Naive thymus-derived CD8-positive, alpha-beta T cell (primary cell): ENCODE data around the gene MRPL3. TPM values are rescaled to one million over a fixed set of nuclear protein-coding genes. Genes with fewer than 3 reads are reported as not detected.

Source experiments
- ATAC-seq, 2 donors: fragments of 150-1000 bp; cut with Tn5 transposase in 1 of 2; sonication (Bioruptor Pico), chemical (Tn5 transposase) in 1 of 2; 1 replicate in 1 of 2; 2 replicates in 1 of 2; pipeline ENCODE4 v1.10.0; 2021; ENCODE audit warnings: mild to moderate bottlenecking in 2 of 2, moderate library complexity in 2 of 2
- POLR2A ChIA-PET: fragments of 350-600 bp; sonication (Branson Sonifier 250); formaldehyde crosslinking; loops from one replicate; lab custom pipeline; 2021; ENCODE audit warnings: antibody characterized with exemption; lab: Charles Lee
- DNase-seq, 10 donors: peaks; one replicate each; pipeline versions ENCODE4 v3.0.0 to v3.0.0-alpha.2; 2020 to 2022
- H3K27ac Mint-ChIP-seq, 10 donors: one replicate each; pipeline ENCODE4 v1.8.0; 2020 to 2022; ENCODE audit warnings: mild to moderate bottlenecking in 10 of 10, mixed read lengths in 10 of 10, moderate library complexity in 4 of 10, inconsistent platforms in 1 of 10
- H3K27me3 Mint-ChIP-seq, 5 donors: one replicate each; pipeline ENCODE4 v1.8.0; 2021 to 2022; ENCODE audit warnings: mixed read lengths in 5 of 5
- H3K36me3 Mint-ChIP-seq, 3 donors: one replicate each; pipeline ENCODE4 v1.8.0; 2020 to 2022; ENCODE audit warnings: mixed read lengths in 3 of 3, mild to moderate bottlenecking in 2 of 3, inconsistent platforms in 1 of 3
- H3K4me1 Mint-ChIP-seq, 4 donors: one replicate each; pipeline ENCODE4 v1.8.0; 2021 to 2022; ENCODE audit warnings: mixed read lengths in 4 of 4
- H3K4me3 Mint-ChIP-seq, 10 donors: one replicate each; pipeline ENCODE4 v1.8.0; 2020 to 2022; ENCODE audit warnings: mild to moderate bottlenecking in 10 of 10, mixed read lengths in 10 of 10, moderate library complexity in 6 of 10, inconsistent platforms in 1 of 10
- H3K9me3 Mint-ChIP-seq, 9 donors: one replicate each; pipeline ENCODE4 v1.8.0; 2020 to 2022; ENCODE audit warnings: mixed read lengths in 9 of 9, mild to moderate bottlenecking in 3 of 9, inconsistent platforms in 1 of 9, moderate library complexity in 1 of 9
- polyA plus RNA-seq, 3 donors: library from polyadenylated mRNA; unstranded; fragments of 300-500 nt; fragmentation: Illumina TruSeq; gene quantifications; one replicate each; pipeline ENCODE4 v1.2.3, GENCODE V29; 2021
- total RNA-seq, 8 experiments: library from RNA in 2 of 8; stranded (reverse) in 2 of 8; gene quantifications; one replicate each; pipeline ENCODE4 v1.2.3 and lab custom pipeline; 2021 to 2026

Gene MRPL3
- total and polyA plus RNA-seq, 5 experiments from 2014 or later: 59.8 to 87.7 (median 76.3) TPM

DNA sequence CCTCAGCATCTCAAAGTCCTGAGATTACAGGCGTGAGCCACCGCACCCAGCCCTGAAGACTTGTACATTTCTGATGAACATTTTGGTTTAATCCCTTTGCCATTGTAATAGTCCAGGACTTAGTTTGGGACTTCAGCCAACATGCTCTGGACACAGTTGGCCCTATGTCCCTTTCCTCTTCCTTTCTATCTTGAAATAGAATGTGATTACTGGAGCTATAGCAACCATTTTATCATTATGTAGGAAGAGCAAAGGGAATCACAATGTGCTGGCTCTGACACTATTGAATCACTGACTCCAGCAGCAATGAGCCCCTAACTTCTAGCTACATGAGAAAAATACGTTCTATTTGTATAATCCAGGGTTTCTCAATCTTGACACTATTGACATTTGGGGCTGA, 34.8 kb upstream of the MRPL3 start:
- no peaks in the 10 kb centered on the region for H3K4me1 Mint-ChIP-seq
- H3K36me3 Mint-ChIP-seq: peaks cover 0 to under 1% (median 0%) of the 10 kb centered on the region in 3 donors
- POLR2A ChIA-PET: no interaction called here
- H3K27me3 Mint-ChIP-seq: peaks cover 8 to 73% (median 29%) of the 10 kb centered on the region in 5 donors
- H3K27ac Mint-ChIP-seq: no peak overlapping the region
- peaks cover 0 to 3% (median 0%) of the 10 kb centered on the region in 9 donors for H3K9me3 Mint-ChIP-seq
- DNase-seq (no peak), ATAC-seq (no peak)
- no peak overlapping the region for H3K4me3 Mint-ChIP-seq

DNA sequence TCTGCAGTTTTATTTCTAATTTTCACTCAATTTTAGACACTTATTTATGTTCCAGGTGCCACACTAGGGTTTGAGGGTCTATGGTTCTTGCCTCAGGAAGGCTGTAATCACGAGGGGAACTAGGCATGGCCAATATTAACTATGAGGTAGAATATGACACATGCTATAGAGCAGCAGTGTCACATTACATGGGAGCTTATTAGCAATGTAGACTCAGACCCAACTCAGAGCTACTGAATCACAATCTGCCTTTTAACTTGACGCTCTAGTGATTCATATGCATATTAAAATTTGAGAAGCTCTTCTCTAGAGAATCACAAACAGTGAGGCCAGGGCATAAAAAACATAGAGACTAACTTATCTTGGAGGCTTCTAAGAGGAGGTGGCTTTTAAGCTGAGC, 32.8 kb upstream of the MRPL3 start:
- Mint-ChIP-seq H3K36me3 (peaks cover 0 to 6% (median 0%) of the 10 kb centered on the region in 3 donors), H3K27me3 (peaks cover 15 to 78% (median 27%) of the 10 kb centered on the region in 5 donors), H3K27ac (no peak overlapping the region), H3K4me3 (no peak overlapping the region), H3K9me3 (peaks cover 0 to 8% (median 0%) of the 10 kb centered on the region in 9 donors), H3K4me1 (no peaks in the 10 kb centered on the region)
- DNase-seq (no peak), ATAC-seq (no peak)
- POLR2A ChIA-PET: no interaction called here

DNA sequence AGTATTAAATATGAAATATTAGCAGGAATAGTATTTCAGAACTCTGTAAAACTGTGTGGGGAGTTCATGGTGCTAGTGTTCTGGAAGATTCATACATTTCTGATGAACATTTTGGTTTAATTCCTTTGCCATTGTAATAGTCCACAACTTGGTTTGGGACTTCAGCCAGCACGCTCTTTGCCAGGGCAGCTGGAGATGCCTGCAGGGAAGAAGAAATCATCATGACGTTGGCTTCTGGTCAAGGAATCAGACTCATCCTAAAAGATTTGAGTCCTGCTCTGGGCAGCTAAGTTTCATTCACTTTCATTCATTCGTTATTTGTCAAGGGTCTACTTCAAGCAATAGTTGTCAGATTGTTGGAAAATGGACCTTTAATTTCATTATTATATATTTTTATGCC, 32.4 kb upstream of the MRPL3 start:
- peaks cover 0 to 8% (median 0%) of the 10 kb centered on the region in 9 donors for H3K9me3 Mint-ChIP-seq
- no peak overlapping the region for H3K4me3 Mint-ChIP-seq
- POLR2A ChIA-PET: no interaction called here
- ATAC-seq (no peak), DNase-seq (no peak)
- no peaks in the 10 kb centered on the region for H3K4me1 Mint-ChIP-seq
- H3K36me3 Mint-ChIP-seq: peaks cover 0 to 6% (median 0%) of the 10 kb centered on the region in 3 donors
- no peak overlapping the region for H3K27ac Mint-ChIP-seq
- H3K27me3 Mint-ChIP-seq: peaks cover 15 to 73% (median 23%) of the 10 kb centered on the region in 5 donors

DNA sequence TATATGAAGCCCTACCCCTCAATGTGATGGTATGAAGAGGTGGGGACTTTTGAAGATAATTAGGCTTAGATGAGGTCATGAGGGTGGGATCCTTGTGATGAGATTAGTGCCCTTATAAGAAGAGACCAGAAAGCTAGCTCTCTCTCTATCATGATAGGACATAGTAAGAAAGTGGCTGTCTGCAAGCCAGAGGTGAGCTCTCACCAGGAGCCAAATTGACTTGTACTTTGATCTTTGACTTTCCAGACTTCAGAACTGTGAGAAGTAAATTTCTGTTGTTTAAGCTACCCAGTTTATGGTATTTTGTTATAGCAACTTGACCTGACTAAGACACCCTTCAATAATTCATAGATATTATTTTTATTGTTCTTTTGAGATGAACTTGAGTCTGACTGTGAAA, 29.9 kb upstream of the MRPL3 start:
- Mint-ChIP-seq H3K27me3 (peaks cover 12 to 74% (median 28%) of the 10 kb centered on the region in 5 donors), H3K4me1 (no peaks in the 10 kb centered on the region), H3K4me3 (no peak overlapping the region), H3K27ac (no peak overlapping the region), H3K9me3 (peaks cover 0 to 8% (median 0%) of the 10 kb centered on the region in 9 donors), H3K36me3 (peaks cover 0 to 10% (median 0%) of the 10 kb centered on the region in 3 donors)
- no peak for DNase-seq
- ATAC-seq: no peak
- POLR2A ChIA-PET: no interaction called here

DNA sequence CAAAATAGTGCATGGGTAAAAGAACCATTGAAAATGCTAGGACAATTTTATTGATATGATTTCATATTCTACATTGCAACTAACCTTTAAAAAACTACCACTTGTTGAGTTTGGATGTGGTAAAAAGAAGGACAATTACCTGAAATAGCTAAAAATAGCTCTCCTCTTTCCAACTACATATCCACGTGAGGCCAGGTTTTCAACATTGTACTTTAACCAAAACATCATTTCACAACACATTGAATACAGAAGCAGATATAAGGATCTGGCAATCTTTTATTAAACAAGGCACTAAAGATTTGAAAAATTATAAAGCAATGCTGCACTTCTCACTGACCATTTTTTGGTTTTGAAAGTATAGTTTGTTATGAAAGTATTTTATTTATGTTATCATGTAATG, 28.1 kb upstream of the MRPL3 start:
- no peak overlapping the region for H3K27ac Mint-ChIP-seq
- H3K9me3 Mint-ChIP-seq: peaks cover 0 to 8% (median 0%) of the 10 kb centered on the region in 9 donors
- H3K4me1 Mint-ChIP-seq: peaks cover 0 to 2% (median under 1%) of the 10 kb centered on the region in 4 donors
- no peak for DNase-seq
- POLR2A ChIA-PET: no interaction called here
- H3K36me3 Mint-ChIP-seq: peaks cover 0 to 10% (median 0%) of the 10 kb centered on the region in 3 donors
- H3K4me3 Mint-ChIP-seq: no peak overlapping the region
- peaks cover 19 to 79% (median 33%) of the 10 kb centered on the region in 5 donors for H3K27me3 Mint-ChIP-seq
- no peak for ATAC-seq

DNA sequence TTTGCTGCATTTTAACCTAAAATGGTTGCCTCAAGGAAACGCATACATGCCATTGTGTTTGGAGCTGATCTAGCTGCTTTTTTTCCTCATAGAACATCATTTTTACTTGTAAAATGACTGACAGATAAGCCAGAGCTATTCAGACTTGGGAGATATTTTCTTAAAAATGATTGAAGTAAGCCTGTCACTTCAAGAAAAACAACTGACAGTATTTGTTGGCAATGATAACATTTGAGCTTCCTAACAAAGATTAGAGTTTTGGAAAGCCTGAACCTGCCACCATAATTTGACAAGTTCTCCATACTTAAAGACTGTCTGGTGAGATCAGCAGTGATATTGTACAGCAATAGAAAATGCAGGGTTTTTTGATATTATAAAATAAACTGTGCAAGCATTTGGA, 27.6 kb upstream of the MRPL3 start:
- POLR2A ChIA-PET: no interaction called here
- no peak for DNase-seq
- Mint-ChIP-seq H3K36me3 (peaks cover 0 to 10% (median 0%) of the 10 kb centered on the region in 3 donors), H3K27ac (no peak overlapping the region), H3K4me1 (peaks cover 0 to 2% (median under 1%) of the 10 kb centered on the region in 4 donors), H3K9me3 (peaks cover 0 to 8% (median 0%) of the 10 kb centered on the region in 9 donors), H3K4me3 (no peak overlapping the region), H3K27me3 (peaks cover 22 to 79% (median 35%) of the 10 kb centered on the region in 5 donors)
- ATAC-seq: no peak

DNA sequence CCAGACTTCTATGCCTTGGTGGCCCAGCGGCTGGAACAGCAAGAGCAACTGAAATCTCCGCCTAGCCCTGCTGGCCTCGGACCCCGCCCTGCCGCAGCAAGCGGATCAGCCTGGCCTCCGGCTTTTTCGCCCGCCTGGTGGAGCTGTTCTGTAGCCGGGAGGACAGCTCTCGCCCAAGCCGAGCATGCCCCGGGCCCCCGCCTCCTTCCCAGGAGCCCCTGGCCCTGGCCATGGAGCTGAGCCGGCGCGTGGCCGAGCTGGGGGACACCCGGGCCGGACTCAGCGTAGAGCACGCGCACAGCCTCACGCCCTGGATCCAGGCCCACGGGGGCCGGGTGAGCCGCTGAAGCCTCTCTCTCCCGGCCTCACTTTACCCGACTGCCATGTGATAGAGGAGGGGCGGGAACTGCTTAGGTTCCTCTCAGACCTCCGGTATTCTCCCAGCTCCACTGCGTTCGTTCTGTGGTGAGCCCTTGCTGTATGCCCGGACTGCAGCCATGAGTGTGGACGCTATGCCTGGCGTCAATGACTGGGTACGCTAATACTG, 24.1 kb upstream of the MRPL3 start:
- Mint-ChIP-seq H3K27me3 (peaks cover 22 to 50% (median 35%) of the 10 kb centered on the region in 5 donors), H3K4me3 (no peak overlapping the region), H3K27ac (no peak overlapping the region), H3K9me3 (no peaks in the 10 kb centered on the region), H3K4me1 (peaks cover 0 to 2% (median under 1%) of the 10 kb centered on the region in 4 donors), H3K36me3 (peaks cover 0 to 5% (median 0%) of the 10 kb centered on the region in 3 donors)
- ATAC-seq: no peak
- no peak for DNase-seq
- POLR2A ChIA-PET: no interaction called here

DNA sequence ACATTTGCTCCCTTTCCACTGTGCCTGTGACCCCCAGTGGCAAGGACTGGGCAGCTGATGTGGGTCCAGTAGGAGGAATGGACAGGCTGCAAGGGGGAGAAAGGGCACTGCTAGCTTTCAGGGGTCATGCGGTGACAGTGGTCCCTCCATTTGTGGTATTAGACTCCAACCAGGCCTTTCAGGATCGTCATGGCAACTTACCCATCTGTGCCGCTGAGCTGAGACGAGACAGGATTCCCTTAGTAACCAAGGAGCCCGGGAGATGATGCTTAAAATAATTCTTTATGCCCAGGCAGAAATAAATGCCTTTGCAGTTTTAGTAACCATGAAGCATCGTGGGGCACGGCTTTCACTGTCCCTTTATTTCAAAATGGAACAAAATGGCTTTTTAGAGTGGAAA, 15.9 kb upstream of the MRPL3 start:
- DNase-seq (no peak), ATAC-seq (no peak)
- H3K4me1 Mint-ChIP-seq: no peaks in the 10 kb centered on the region
- no peak overlapping the region for H3K4me3 Mint-ChIP-seq
- peaks cover 0 to 14% (median 3%) of the 10 kb centered on the region in 5 donors for H3K27me3 Mint-ChIP-seq
- H3K9me3 Mint-ChIP-seq: peaks cover 0 to 10% (median 3%) of the 10 kb centered on the region in 9 donors
- H3K36me3 Mint-ChIP-seq: peaks cover 0 to 5% (median 2%) of the 10 kb centered on the region in 3 donors
- H3K27ac Mint-ChIP-seq: no peak overlapping the region
- POLR2A ChIA-PET: no interaction called here

DNA sequence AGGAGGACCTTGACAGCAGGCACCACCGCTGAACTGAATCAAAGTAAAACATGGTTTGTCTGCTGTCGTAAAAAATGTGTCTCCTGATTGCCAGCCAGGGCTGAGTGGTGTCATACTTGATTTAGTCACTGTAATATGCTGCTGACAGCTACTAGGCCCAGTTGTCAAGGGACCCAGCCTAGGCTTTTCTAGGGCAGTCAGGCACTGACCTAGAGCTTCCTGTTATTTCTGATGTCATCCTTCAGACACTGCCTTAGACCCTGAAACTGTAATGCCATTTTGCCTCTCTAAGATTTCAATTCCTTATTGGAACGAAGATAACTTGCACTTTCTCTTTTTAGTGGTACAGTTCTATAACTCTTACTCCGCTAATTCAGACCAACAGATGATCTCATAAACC, 2.6 kb upstream of the MRPL3 start:
- Mint-ChIP-seq H3K27me3 (peaks cover 0 to 3% (median 2%) of the 10 kb centered on the region in 5 donors), H3K4me1 (peaks cover 19 to 41% (median 36%) of the 10 kb centered on the region in 4 donors), H3K36me3 (peaks cover 2 to 5% (median 5%) of the 10 kb centered on the region in 3 donors), H3K27ac (no peak overlapping the region), H3K9me3 (no peaks in the 10 kb centered on the region), H3K4me3 (no peak overlapping the region)
- ATAC-seq (no peak), DNase-seq (no peak)
- POLR2A ChIA-PET: interaction anchor here (0.7 kb wide), 1 partner anchor 122 kb away, joined by 3 read pairs; no protein-coding TSS in a partner anchor

DNA sequence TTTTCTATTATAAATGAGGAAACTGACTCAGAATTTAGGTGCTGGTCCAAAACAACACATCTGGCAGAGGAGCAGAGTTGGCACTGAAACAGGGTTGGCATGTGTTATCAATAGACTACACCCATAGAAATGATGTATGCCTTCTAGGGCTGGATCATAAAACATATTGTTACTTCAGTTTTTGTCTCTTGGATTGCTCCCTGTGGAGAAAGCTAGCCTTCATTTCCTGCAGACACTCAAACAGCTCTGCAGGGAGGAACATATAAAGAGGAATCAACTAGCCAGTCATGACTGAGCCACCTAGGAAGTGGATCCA, 507 bp upstream of the MRPL3 start:
- Mint-ChIP-seq H3K27me3 (peaks cover 0 to 3% (median 2%) of the 10 kb centered on the region in 5 donors), H3K9me3 (no peaks in the 10 kb centered on the region), H3K36me3 (peaks cover 4 to 26% (median 6%) of the 10 kb centered on the region in 3 donors), H3K4me1 (peaks cover 26 to 52% (median 42%) of the 10 kb centered on the region in 4 donors), H3K4me3 (peak overlapping the region; percentile 90 to 100 (median 97)), H3K27ac (peak overlapping the region; percentile 88 to 99 (median 97))
- ATAC-seq: peak in 1 of 2 donors; percentile 13
- DNase-seq: no peak
- POLR2A ChIA-PET: no interaction called here

DNA sequence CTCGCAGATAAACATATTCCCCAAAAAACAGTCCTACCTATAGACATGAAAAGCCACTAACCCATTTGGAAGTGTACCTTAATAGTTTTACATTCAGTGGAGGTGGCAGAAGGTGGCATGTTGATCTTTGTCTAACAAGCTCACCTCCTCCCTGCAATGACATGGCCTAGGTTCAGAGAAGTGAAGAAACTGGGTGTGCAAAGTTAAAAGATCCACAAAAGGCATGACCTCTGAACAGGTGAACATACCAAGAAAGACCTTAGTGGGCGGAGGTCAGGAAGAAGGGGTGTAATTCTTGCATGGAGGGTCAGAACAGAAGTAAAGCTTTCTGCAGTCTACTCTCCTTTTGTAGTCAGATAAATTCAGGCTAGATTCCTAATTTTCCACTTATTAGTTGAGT, 822 bp downstream of the MRPL3 start:
- H3K36me3 Mint-ChIP-seq: peaks cover 0 to 39% (median 6%) of the 10 kb centered on the region in 3 donors
- no peaks in the 10 kb centered on the region for H3K27me3 Mint-ChIP-seq
- no peak for ATAC-seq
- peak overlapping the region; percentile 90 to 100 (median 97) for H3K4me3 Mint-ChIP-seq
- H3K4me1 Mint-ChIP-seq: peaks cover 27 to 54% (median 44%) of the 10 kb centered on the region in 4 donors
- POLR2A ChIA-PET: interaction anchor here (0.6 to 1.5 kb wide), 2 partner anchors 608 to 1219 kb away, joined by 3 read pairs; partner anchors contain the start of gene ATP2C1
- H3K9me3 Mint-ChIP-seq: no peaks in the 10 kb centered on the region
- peak overlapping the region; percentile 88 to 99 (median 97) for H3K27ac Mint-ChIP-seq
- DNase-seq: peak in 1 of 10 donors; percentile 6

DNA sequence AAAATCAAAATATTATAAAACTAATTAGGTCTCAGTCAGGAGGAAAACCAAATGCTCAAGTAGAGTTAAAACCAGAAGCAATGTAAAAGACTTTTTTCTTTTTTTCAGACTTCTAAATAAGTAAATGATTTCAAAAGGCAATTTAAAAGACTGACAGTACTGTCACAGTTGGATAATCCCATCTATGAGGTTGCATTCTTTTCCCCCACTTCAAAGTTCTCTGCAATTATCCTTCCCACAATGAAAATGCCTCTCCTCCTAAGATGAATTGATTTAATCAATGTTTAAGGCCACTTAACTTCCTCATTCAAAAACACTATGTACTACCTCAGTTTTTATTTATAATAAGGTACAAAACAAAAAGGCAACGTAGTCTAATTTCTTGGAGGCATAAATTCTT, 8.1 kb downstream of the MRPL3 start:
- Mint-ChIP-seq H3K27me3 (no peaks in the 10 kb centered on the region), H3K27ac (no peak overlapping the region), H3K9me3 (no peaks in the 10 kb centered on the region), H3K36me3 (peaks cover 5 to 68% (median 19%) of the 10 kb centered on the region in 3 donors), H3K4me3 (no peak overlapping the region), H3K4me1 (peaks cover 5 to 32% (median 20%) of the 10 kb centered on the region in 4 donors)
- POLR2A ChIA-PET: no interaction called here
- DNase-seq (no peak), ATAC-seq (no peak)

DNA sequence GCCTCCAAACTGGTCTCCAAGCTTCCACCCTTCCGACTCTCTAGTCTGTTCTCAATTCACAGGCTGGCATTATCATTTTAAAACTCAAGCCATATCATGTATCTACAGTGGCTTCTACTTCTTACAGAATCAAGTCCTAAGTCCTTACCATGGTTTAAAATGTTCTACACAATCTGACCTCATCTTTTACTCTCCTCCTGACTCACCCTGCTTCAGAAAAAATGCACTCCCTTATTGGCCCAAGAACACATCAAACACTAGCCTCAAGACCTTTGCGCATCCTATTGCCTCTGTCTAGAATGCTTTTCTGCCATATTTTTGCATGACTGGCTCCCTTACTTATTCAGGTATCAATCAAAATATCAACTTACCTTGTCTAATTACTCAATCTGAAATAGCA, 11.0 kb downstream of the MRPL3 start:
- ATAC-seq: no peak
- H3K36me3 Mint-ChIP-seq: peaks cover 5 to 51% (median 30%) of the 10 kb centered on the region in 3 donors

More for the DNA sequence above, 11.0 kb downstream of the MRPL3 start:
- Mint-ChIP-seq H3K4me3 (no peak overlapping the region), H3K9me3 (no peaks in the 10 kb centered on the region), H3K27me3 (no peaks in the 10 kb centered on the region), H3K27ac (no peak overlapping the region), H3K4me1 (peaks cover 7 to 25% (median 15%) of the 10 kb centered on the region in 4 donors)
- POLR2A ChIA-PET: no interaction called here
- no peak for DNase-seq
